NCI-H2227 (cell line): ENCODE results near the gene CDS1.
"Not testable (repeated sequence)": the region's sequence is repeated elsewhere in the genome, so short reads cannot be mapped to it uniquely, and the experiment has no call there.

ENCODE experiments used
- DNase-seq: peaks from one replicate; lab custom pipeline; 2025; ENCODE audit not compliant: unreplicated experiment; lab: John Stamatoyannopoulos, UW

Gene CDS1

DNA sequence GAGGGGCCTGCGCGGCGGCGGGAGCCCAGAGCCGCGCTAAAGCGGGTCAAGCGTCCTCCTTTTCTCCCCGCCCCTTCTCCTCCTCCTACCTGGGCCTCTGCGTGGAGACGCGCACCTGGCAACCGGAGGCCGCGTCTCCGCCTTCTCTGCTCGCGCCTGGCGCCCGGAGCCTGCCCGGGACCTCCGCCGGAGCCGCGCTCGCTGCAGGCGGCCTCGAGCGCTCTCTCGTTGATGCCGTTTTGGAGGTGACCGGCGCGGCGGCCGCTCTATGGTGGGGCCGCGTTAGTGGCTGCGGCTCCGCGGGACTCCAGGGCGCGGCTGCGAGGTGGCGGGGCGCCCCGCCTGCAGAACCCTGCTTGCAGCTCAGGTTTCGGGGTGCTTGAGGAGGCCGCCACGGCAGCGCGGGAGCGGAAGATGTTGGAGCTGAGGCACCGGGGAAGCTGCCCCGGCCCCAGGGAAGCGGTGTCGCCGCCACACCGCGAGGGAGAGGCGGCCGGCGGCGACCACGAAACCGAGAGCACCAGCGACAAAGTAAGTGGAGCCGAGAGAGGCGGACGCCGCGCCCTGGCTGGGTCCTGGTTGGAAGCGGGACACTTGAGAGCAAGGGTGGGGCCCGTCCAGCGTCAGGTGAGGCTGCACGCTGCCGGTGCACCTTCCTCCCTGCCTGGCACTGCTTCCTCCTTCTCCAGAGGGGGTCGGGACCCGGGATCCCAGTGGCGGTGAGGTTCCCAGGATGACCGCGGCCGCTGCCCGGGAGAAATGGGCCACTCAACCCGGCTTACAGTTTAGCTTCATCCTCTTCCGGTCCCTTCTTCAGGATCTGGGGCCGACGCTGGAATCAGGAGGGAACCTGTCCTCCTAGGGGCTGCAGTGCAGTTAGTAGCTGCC, at the start of gene CDS1:
Gene CDS1, plus strand, starts transcription at position 140 of the 888 bp plus-strand sequence. Its CDS starts 275 bp downstream, at position 415.
- peak; percentile 14 for DNase-seq

GRCh38 chr4:84535901-84536300, 47.0 kb upstream of the CDS1 start:
- DNase-seq = no peak

GRCh38 chr4:84545093-84545492, 37.8 kb upstream of the CDS1 start:
- DNase-seq = no peak

DNA sequence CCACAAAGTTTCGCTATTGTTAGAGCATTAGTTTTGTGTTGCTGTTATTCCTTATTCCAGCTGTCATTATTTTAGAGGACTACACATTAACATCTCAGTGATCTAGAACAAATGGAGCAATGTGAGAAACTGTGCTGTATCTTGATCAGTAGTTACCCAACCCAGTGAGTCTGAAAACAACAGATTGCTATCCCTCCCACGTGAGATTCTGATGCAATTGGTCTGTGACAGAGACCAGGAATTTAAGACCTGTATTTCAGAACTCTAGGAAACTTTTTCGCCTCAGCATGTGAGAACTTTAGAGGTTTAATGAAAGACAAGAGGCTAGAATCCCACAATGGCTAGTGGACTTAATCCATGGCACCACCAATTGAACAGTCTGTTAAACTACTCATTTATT, 35.7 kb upstream of the CDS1 start:
- no peak for DNase-seq

DNA sequence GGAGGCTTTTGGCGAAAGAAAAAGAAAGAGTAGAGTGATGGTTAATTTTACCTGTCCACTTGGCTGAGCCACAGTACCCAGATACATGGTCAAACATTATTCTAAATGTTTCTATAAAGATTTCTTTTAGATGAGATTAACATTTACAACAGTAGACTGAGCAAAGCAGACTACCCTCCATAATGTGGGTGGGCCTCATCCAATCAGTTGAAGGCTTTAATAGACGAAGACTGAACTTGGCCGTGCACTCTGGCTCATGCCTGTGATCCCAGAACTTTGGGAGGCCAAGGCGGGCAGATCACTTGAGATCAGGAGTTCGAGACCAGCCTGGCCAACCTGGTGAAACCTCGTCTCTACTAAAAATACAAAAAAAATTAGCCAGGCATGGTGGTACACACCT, 33.7 kb upstream of the CDS1 start:
- not testable (repeated sequence) for DNase-seq

GRCh38 chr4:84562156-84562555, 20.8 kb upstream of the CDS1 start:
- no peak for DNase-seq

GRCh38 chr4:84563002-84563401, 19.9 kb upstream of the CDS1 start:
- DNase-seq = no peak

GRCh38 chr4:84565951-84566350, 17.0 kb upstream of the CDS1 start:
- DNase-seq = no peak

GRCh38 chr4:84568496-84568895, 14.4 kb upstream of the CDS1 start:
- no peak for DNase-seq

DNA sequence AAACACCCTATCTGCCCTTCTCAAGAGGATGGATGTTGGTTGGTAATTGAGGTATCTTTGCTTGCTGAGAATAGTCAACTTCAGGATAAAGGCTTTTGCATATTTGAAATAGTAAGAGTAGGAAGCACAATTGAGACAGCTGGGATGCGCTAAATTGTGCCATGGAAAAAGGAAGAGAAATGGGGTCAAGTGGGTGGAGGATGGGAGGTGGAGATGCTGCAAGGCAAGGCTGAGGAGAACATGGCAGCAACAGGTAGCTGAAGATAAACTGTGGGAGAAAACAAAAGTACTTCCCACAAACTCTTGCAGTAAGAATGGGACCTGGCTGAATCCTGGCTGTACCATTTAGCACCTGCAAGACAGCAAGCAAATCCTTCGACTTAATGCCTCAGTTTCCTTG, 13.9 kb upstream of the CDS1 start:
- no peak for DNase-seq

DNA sequence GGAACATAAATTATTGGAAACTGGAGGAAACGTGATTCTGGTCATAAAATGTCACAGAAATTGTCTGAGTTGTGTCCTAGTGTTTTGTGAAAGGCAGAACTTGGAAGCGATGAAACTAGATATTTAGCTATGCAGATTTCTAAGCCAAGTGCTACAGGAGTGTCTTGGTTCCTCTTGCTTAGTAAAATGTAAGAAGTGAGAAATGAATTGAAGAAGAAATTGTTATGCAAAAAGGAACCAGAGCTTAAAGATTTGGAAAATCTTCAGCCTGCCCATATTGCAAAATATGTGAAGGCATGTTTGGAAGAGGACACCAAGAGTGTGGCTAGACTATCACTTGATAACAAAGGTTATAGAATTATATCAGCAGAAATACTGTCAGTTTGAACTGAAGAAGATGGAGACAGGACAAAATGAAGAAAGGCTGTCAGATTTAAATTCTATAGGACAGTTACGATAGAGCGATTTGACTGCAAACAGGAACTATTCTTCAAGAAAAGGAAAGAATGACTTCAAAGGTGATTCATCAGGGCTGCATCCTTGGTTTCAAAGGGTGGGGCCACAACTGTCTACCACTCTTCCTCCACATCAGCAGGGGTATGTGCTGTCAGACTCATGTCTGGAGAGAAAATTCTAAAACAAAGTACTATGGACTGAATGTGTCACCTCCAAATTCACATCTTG, 9.4 kb upstream of the CDS1 start:
- no peak for DNase-seq

GRCh38 chr4:84574069-84574720, 8.7 kb upstream of the CDS1 start:
- DNase-seq = no peak

DNA sequence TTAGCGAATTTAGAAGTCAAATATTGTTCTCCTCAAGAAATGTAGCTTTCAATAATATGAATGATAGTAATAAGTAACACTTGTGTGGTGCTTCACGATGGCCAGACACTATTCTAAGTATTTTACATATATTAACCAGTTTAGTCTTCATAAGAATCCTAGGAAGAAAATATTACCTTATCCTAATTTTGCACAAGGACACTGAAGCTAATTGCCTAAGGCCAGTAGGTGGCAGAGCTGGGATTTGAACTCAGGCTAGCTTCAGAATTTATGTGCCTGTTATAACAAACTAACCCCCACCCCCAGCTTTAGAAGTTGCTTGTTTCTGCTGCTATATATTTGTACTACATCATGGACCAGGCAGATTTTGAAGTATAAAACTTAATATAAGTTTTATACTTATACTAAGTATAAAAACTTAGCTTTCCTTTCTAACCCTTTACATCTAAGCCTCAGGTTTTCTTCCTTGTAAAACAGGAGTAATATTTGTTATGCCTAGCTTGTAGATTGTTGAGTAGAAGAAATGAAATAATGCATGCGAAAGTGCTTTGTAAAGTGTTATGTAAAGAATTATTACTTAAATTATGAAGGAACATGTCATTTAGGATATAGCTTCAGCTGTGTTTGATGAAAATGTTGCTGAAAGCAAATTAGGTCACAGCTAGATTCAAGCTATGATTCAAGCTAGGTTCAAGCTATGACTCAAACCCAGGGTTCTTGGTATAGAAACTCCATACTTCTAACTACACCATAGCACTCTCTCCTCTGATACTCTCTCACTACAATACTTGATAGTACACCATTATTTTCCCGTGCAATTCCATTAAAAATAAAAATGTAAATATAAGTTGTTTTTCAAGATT, 4.2 kb upstream of the CDS1 start:
- no peak for DNase-seq

- DNase-seq = no peak
These were observed 3.5 kb upstream of the CDS1 start for GRCh38 chr4:84579403-84579776.

GRCh38 chr4:84582302-84582987, 482 bp upstream of the CDS1 start:
- peak; percentile 83 for DNase-seq

- no peak for DNase-seq
These were observed 1.0 kb downstream of the CDS1 start for GRCh38 chr4:84583876-84584380.

DNA sequence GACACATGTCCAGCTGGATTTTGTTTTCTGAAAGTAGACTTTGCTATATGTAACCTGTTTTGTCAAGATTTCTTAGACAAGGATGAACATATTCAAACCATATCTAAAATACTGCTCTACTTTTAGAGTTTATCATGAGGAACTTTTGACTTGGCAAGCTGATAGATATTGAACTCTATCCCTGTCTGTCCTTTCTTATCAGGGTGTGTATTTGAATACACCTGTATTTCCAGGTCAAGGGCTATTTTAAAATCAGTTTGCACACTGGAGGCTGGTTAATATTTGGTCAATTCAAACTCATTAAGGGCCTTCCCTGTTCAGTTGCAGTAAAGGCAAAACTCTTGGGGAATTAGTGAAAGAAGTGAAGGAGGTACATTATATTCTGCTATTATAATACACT, 2.3 kb downstream of the CDS1 start:
- DNase-seq = no peak

GRCh38 chr4:84594724-84595123, 11.8 kb downstream of the CDS1 start:
- no peak for DNase-seq

GRCh38 chr4:84596826-84597225, 13.9 kb downstream of the CDS1 start:
- DNase-seq = no peak

- DNase-seq = no peak
These were observed 14.5 kb downstream of the CDS1 start for GRCh38 chr4:84597450-84597849.
